A673 (cell line): Measurements from ENCODE around the gene PWWP2B. TPM values are rescaled to one million over a fixed set of nuclear protein-coding genes. Genes with fewer than 3 reads are reported as not detected.

ENCODE experiments used
- BruUV-seq: library from RNA; stranded (reverse); fragments of 400-500 nt; replicated peaks from 2 replicates; lab custom pipeline; 2021; lab: Mats Ljungman, UMichigan
- CTCF ChIA-PET: fragments of 300-600 bp; sonication (Branson Sonifier 250); formaldehyde crosslinking; loops from one replicate; lab custom pipeline; 2022; ENCODE audit warnings: antibody characterized with exemption; lab: Charles Lee
- POLR2A ChIA-PET: fragments of 300-600 bp; sonication (Branson Sonifier 250); formaldehyde crosslinking; loops from one replicate; lab custom pipeline; 2022; ENCODE audit warnings: antibody characterized with exemption; ENCODE audit not compliant: low non-redundant PET; lab: Charles Lee
- DNase-seq: peaks from one replicate; pipeline ENCODE4 v3.0.0-alpha.2; 2015; ENCODE audit warnings: low spot score
- H3K27ac ChIP-seq: fragments of 200-600 bp; sonication (generic); 2 replicates; pipeline ENCODE4 v1.5.1; 2016; ENCODE audit warnings: mixed run types, low read depth, mild to moderate bottlenecking, mixed read lengths, antibody characterized with exemption, low read length; ENCODE audit not compliant: poor library complexity, severe bottlenecking
- H3K27me3 ChIP-seq: fragments of 200-600 bp; sonication (generic); replicated peaks from 2 replicates; pipeline ENCODE4 v1.6.1; 2017; ENCODE audit warnings: mixed run types, low read depth, mild to moderate bottlenecking, mixed read lengths, antibody characterized with exemption, low read length; ENCODE audit not compliant: insufficient read depth, poor library complexity
- H3K36me3 ChIP-seq: fragments of 200-600 bp; sonication (generic); 2 replicates; pipeline ENCODE4 v1.6.1; 2016; ENCODE audit warnings: mixed run types, mild to moderate bottlenecking, mixed read lengths, antibody characterized with exemption, low read length; ENCODE audit not compliant: insufficient read depth, poor library complexity, severe bottlenecking
- H3K4me1 ChIP-seq: fragments of 200-600 bp; sonication (generic); 2 replicates; pipeline ENCODE4 v1.6.1; 2017; ENCODE audit warnings: mixed run types, mild to moderate bottlenecking, mixed read lengths, antibody characterized with exemption, low read length; ENCODE audit not compliant: insufficient read depth, poor library complexity, severe bottlenecking
- H3K4me3 ChIP-seq: fragments of 200-600 bp; sonication (generic); 2 replicates; pipeline ENCODE4 v1.5.1; 2016; ENCODE audit warnings: low read depth, mixed run types, mild to moderate bottlenecking, mixed read lengths, low read length; ENCODE audit not compliant: poor library complexity, severe bottlenecking
- H3K9me3 ChIP-seq: fragments of 200-600 bp; sonication (generic); 2 replicates; pipeline ENCODE4 v1.6.1; 2016; ENCODE audit warnings: mixed run types, low read depth, mild to moderate bottlenecking, mixed read lengths, antibody characterized with exemption, low read length; ENCODE audit not compliant: poor library complexity, severe bottlenecking
- CTCF ChIP-seq: fragments of 300-800, 200-600 bp; sonication (generic); conservative IDR thresholded peaks from 2 replicates; pipeline ENCODE4 v1.5.1; 2017; ENCODE audit warnings: low read depth, mild to moderate bottlenecking, antibody characterized with exemption, low read length, moderate library complexity, mixed read lengths
- EZH2 ChIP-seq: fragments of 200-600 bp; sonication (generic); IDR thresholded peaks from 2 replicates; pipeline ENCODE4 v1.6.1; 2017; ENCODE audit warnings: borderline replicate concordance, low read depth, mild to moderate bottlenecking, mixed read lengths, antibody characterized with exemption, low read length; ENCODE audit not compliant: poor library complexity, severe bottlenecking
- intact Hi-C: fragments of 100-400 bp; cut with micrococcal nuclease; formaldehyde crosslinking; loops from one replicate; pipeline ENCODE4 v1.10.0; 2022; ENCODE audit not compliant: unreplicated experiment
- total RNA-seq: library from RNA; stranded (reverse); gene quantifications from 2 replicates; pipeline ENCODE4 v1.2.3, GENCODE V29; 2021

PWWP2B gene
- total RNA-seq, 1 experiment from 2014 or later, result 18.6 TPM

GRCh38 chr10:132354356-132355094, 42.5 kb upstream of the PWWP2B start:
- TF ChIP-seq EZH2 (no peak), CTCF (no peak)
- Histone ChIP-seq H3K9me3 (no peaks in the 10 kb centered on the region), H3K4me3 (no peak overlapping the region), H3K36me3 (no peaks in the 10 kb centered on the region), H3K27ac (no peak overlapping the region), H3K4me1 (no peaks in the 10 kb centered on the region), H3K27me3 (no peaks in the 10 kb centered on the region)
- ChIA-PET POLR2A (no interaction called here), CTCF (no interaction called here)
- BruUV-seq, result no TSS peak
- no peak for DNase-seq
- intact Hi-C loops, result no loop called here

- intact Hi-C loops, result no loop called here
- ChIA-PET CTCF (interaction anchor here (0.6 kb wide), 1 partner anchor 12 kb away, joined by 3 read pairs; no protein-coding TSS in a partner anchor), POLR2A (no interaction called here)
- no peaks in the 10 kb centered on the region for H3K27me3 ChIP-seq
- H3K4me1 ChIP-seq, result no peaks in the 10 kb centered on the region
- DNase-seq, result no peak
- TF ChIP-seq CTCF (no peak), EZH2 (no peak)
- H3K36me3 ChIP-seq, result no peaks in the 10 kb centered on the region
- H3K27ac ChIP-seq, result no peak overlapping the region
- BruUV-seq, result no TSS peak
- no peaks in the 10 kb centered on the region for H3K9me3 ChIP-seq
- H3K4me3 ChIP-seq, result no peak overlapping the region
These were observed 41.7 kb upstream of the PWWP2B start for GRCh38 chr10:132355297-132355696.

GRCh38 chr10:132355754-132356153, 41.2 kb upstream of the PWWP2B start:
- Histone ChIP-seq H3K36me3 (no peaks in the 10 kb centered on the region), H3K27me3 (no peaks in the 10 kb centered on the region), H3K9me3 (no peaks in the 10 kb centered on the region), H3K27ac (no peak overlapping the region), H3K4me1 (no peaks in the 10 kb centered on the region), H3K4me3 (no peak overlapping the region)
- no peak for DNase-seq
- CTCF ChIA-PET, result interaction anchor here (0.6 kb wide), 1 partner anchor 12 kb away, joined by 3 read pairs; no protein-coding TSS in a partner anchor
- no TSS peak for BruUV-seq
- intact Hi-C loops, result no loop called here
- POLR2A ChIA-PET, result no interaction called here
- TF ChIP-seq EZH2 (no peak), CTCF (no peak)
